GM12865 (cell line): ENCODE data around the gene ABTB2.

Source experiments
- DNase-seq: peaks from one replicate; pipeline ENCODE4 v3.0.0; 2010; ENCODE audit warnings: low read depth
- H3K4me3 ChIP-seq: 2 replicates; pipeline ENCODE4 v1.5.1; 2011; ENCODE audit warnings: mild to moderate bottlenecking, low read depth, low read length, control low read depth
- TF ChIP-seq, protein P1 (sequence below): IDR thresholded peaks from 2 replicates; pipeline ENCODE4 v1.5.1; 2011; ENCODE audit warnings: low read length, control low read depth, low read depth, inconsistent platforms; ENCODE audit not compliant: insufficient read depth; ENCODE audit errors: missing control alignments

ABTB2 gene

DNA sequence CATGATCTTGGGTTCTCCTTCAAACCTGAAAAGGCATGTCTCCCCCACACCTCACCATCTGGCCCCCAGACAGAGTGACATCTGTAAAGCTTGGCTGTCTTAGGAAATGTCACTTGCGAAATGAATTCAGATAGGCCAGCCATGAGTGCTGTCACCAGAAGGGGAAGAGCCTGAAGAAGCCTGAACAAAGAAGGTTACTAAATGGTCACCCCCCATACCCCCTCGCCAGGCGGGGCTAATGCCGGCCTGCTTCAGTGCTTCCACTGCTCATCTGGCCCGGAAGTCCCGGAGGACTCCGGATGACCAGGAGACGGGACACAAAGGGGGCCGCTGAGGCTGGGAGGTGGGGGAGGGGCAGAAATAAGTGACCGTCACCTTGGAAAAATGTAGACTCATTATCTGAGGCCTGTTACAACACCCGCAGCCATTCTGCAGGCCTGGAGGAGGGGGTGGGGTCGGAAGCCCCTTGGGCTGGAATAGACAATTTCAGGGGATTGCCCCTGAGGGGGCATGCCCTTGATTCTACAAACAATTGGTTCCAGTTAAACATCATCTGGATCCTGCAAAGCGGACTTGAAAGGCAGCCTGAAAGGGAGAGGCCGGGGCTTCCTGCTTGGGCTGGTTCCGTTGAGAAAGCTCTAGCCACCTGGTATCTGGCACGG, 209.2 kb downstream of the ABTB2 start:
- TF ChIP-seq, protein P1, sequence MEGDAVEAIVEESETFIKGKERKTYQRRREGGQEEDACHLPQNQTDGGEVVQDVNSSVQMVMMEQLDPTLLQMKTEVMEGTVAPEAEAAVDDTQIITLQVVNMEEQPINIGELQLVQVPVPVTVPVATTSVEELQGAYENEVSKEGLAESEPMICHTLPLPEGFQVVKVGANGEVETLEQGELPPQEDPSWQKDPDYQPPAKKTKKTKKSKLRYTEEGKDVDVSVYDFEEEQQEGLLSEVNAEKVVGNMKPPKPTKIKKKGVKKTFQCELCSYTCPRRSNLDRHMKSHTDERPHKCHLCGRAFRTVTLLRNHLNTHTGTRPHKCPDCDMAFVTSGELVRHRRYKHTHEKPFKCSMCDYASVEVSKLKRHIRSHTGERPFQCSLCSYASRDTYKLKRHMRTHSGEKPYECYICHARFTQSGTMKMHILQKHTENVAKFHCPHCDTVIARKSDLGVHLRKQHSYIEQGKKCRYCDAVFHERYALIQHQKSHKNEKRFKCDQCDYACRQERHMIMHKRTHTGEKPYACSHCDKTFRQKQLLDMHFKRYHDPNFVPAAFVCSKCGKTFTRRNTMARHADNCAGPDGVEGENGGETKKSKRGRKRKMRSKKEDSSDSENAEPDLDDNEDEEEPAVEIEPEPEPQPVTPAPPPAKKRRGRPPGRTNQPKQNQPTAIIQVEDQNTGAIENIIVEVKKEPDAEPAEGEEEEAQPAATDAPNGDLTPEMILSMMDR = no peak
- no peak overlapping the region for H3K4me3 ChIP-seq
- DNase-seq = no peak

GRCh38 chr11:34147581-34147980, 210.2 kb downstream of the ABTB2 start:
- TF ChIP-seq, protein P1 = no peak
- no peak for DNase-seq
- no peak overlapping the region for H3K4me3 ChIP-seq

- no peak for DNase-seq
- no peak overlapping the region for H3K4me3 ChIP-seq
- TF ChIP-seq, protein P1 = no peak
These were observed 210.9 kb downstream of the ABTB2 start for GRCh38 chr11:34146866-34147265.

GRCh38 chr11:34146411-34146810, 211.4 kb downstream of the ABTB2 start:
- DNase-seq = no peak
- TF ChIP-seq, protein P1 = no peak
- no peak overlapping the region for H3K4me3 ChIP-seq

GRCh38 chr11:34145847-34146381, 211.9 kb downstream of the ABTB2 start:
- DNase-seq = peak; percentile 52
- no peak overlapping the region for H3K4me3 ChIP-seq
- TF ChIP-seq, protein P1 = no peak

DNA sequence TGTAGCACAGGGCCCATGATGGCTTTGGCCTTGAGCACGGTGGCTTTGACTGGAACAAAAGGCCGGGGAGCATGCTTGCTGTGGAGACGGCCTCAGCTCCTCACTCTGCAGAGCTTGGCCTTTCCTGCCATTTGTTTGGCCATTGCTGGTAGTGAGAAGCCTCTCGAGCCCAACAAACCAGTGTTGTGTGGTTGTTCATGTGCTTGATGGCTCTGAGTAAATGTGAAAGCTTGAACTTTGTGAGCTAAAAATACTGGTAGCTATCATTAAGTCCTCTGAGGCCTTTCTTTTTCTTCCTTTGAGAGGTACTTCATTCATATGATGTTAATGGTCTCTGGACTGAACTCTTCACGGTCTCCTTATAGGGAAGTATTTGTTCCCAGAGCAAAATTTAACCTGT, 212.7 kb downstream of the ABTB2 start:
- TF ChIP-seq, protein P1 = no peak
- DNase-seq = peak; percentile 72
- no peak overlapping the region for H3K4me3 ChIP-seq

- no peak for DNase-seq
- TF ChIP-seq, protein P1 = no peak
- H3K4me3 ChIP-seq = no peak overlapping the region
These were observed 214.8 kb downstream of the ABTB2 start for GRCh38 chr11:34143048-34143447.
